ENCODE measurements around the gene CCAR1.

DNA sequence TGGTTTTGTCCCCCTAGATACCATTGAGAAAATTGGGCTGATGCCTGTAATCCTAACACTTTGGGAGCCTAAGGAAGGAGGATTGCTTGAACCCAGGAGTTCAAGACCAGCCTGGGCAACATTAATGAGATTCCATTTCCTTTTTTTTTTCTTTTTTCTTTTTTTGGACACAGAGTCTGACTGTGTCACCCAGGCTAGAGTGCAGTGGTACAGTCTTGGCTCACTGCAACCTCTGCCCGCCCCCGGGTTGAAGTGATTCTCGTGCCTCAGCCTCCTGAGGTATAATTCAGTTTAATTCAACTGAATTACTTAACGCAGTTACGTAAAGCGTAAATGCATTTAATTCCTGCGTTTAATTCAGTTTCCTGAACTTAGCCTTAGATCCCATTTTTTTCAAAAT lies 13.3 kb downstream of the CCAR1 start:
- TF ChIP-seq, protein P1, sequence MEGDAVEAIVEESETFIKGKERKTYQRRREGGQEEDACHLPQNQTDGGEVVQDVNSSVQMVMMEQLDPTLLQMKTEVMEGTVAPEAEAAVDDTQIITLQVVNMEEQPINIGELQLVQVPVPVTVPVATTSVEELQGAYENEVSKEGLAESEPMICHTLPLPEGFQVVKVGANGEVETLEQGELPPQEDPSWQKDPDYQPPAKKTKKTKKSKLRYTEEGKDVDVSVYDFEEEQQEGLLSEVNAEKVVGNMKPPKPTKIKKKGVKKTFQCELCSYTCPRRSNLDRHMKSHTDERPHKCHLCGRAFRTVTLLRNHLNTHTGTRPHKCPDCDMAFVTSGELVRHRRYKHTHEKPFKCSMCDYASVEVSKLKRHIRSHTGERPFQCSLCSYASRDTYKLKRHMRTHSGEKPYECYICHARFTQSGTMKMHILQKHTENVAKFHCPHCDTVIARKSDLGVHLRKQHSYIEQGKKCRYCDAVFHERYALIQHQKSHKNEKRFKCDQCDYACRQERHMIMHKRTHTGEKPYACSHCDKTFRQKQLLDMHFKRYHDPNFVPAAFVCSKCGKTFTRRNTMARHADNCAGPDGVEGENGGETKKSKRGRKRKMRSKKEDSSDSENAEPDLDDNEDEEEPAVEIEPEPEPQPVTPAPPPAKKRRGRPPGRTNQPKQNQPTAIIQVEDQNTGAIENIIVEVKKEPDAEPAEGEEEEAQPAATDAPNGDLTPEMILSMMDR (IDR thresholded peaks at IDR 0.05): no peak
- no peak for TF ChIP-seq EZH2 (IDR thresholded peaks at IDR 0.05; ENCODE audit: borderline replicate concordance, insufficient read depth, low read depth, low read length, poor library complexity, severe bottlenecking)
